Rectal smooth muscle tissue (tissue), 1 donor: Measurements from ENCODE around the gene ASCL2.
"Not testable (repeated sequence)": the region's sequence is repeated elsewhere in the genome, so short reads cannot be mapped to it uniquely, and the experiment has no call there.

Source experiments
- H3K27ac ChIP-seq: one replicate; pipeline ENCODE4 v1.7.0; 2013; ENCODE audit warnings: low read depth, low read length, inconsistent platforms
- H3K27me3 ChIP-seq: one replicate; pipeline ENCODE4 v1.7.0; 2013; ENCODE audit warnings: low read length; ENCODE audit not compliant: control insufficient read depth, insufficient read depth
- H3K36me3 ChIP-seq: one replicate; pipeline ENCODE4 v1.7.0; 2013; ENCODE audit warnings: low read length; ENCODE audit not compliant: control insufficient read depth, insufficient read depth
- H3K4me1 ChIP-seq: one replicate; pipeline ENCODE4 v1.7.0; 2013; ENCODE audit warnings: low read length; ENCODE audit not compliant: control insufficient read depth, insufficient read depth
- H3K4me3 ChIP-seq: one replicate; pipeline ENCODE4 v1.7.0; 2013; ENCODE audit warnings: low read length
- H3K9ac ChIP-seq: one replicate; pipeline ENCODE4 v1.7.0; 2013; ENCODE audit warnings: low read length

Gene ASCL2

GRCh38 chr11:2287091-2287490, 16.7 kb upstream of the ASCL2 start:
- H3K36me3 ChIP-seq = no peaks in the 10 kb centered on the region
- no peak overlapping the region for H3K4me3 ChIP-seq
- no peak overlapping the region for H3K9ac ChIP-seq
- H3K27ac ChIP-seq = no peak overlapping the region
- H3K4me1 ChIP-seq = no peaks in the 10 kb centered on the region
- H3K27me3 ChIP-seq = no peaks in the 10 kb centered on the region

GRCh38 chr11:2286350-2286749, 16.0 kb upstream of the ASCL2 start:
- not testable (repeated sequence) for H3K27me3 ChIP-seq, H3K27ac ChIP-seq, H3K36me3 ChIP-seq

GRCh38 chr11:2280208-2280607, 9.8 kb upstream of the ASCL2 start:
- Histone ChIP-seq H3K4me3 (no peak overlapping the region), H3K27ac (no peak overlapping the region), H3K36me3 (no peaks in the 10 kb centered on the region), H3K9ac (no peak overlapping the region), H3K4me1 (no peaks in the 10 kb centered on the region), H3K27me3 (no peaks in the 10 kb centered on the region)

More at GRCh38 chr11:2286350-2286749, 16.0 kb upstream of the ASCL2 start:
- not testable (repeated sequence) for H3K4me3 ChIP-seq, H3K9ac ChIP-seq, H3K4me1 ChIP-seq

- H3K4me3 ChIP-seq = no peak overlapping the region
- H3K4me1 ChIP-seq = no peaks in the 10 kb centered on the region
- H3K9ac ChIP-seq = no peak overlapping the region
- no peaks in the 10 kb centered on the region for H3K27me3 ChIP-seq
- no peak overlapping the region for H3K27ac ChIP-seq
- no peaks in the 10 kb centered on the region for H3K36me3 ChIP-seq
Observed at GRCh38 chr11:2277933-2278523, 7.6 kb upstream of the ASCL2 start.

GRCh38 chr11:2277008-2277346, 6.6 kb upstream of the ASCL2 start:
- Histone ChIP-seq H3K27ac (no peak overlapping the region), H3K36me3 (no peaks in the 10 kb centered on the region), H3K27me3 (no peaks in the 10 kb centered on the region), H3K9ac (no peak overlapping the region), H3K4me3 (no peak overlapping the region), H3K4me1 (no peaks in the 10 kb centered on the region)

- H3K4me1 ChIP-seq = no peaks in the 10 kb centered on the region
- no peak overlapping the region for H3K4me3 ChIP-seq
- H3K27ac ChIP-seq = no peak overlapping the region
- no peak overlapping the region for H3K9ac ChIP-seq
- H3K27me3 ChIP-seq = no peaks in the 10 kb centered on the region
- H3K36me3 ChIP-seq = no peaks in the 10 kb centered on the region
Observed at GRCh38 chr11:2276280-2277007, 6.1 kb upstream of the ASCL2 start.

GRCh38 chr11:2275334-2276279, 5.2 kb upstream of the ASCL2 start:
- H3K4me3 ChIP-seq = no peak overlapping the region
- H3K9ac ChIP-seq = no peak overlapping the region
- peaks cover under 1% of the 10 kb centered on the region for H3K27me3 ChIP-seq
- H3K4me1 ChIP-seq = no peaks in the 10 kb centered on the region
- H3K36me3 ChIP-seq = no peaks in the 10 kb centered on the region
- H3K27ac ChIP-seq = no peak overlapping the region

GRCh38 chr11:2273771-2274170, 3.4 kb upstream of the ASCL2 start:
- peaks cover 5% of the 10 kb centered on the region for H3K27me3 ChIP-seq
- no peak overlapping the region for H3K9ac ChIP-seq
- no peaks in the 10 kb centered on the region for H3K36me3 ChIP-seq
- no peaks in the 10 kb centered on the region for H3K4me1 ChIP-seq
- H3K4me3 ChIP-seq = no peak overlapping the region
- H3K27ac ChIP-seq = no peak overlapping the region

- Histone ChIP-seq H3K27me3 (peaks cover 5% of the 10 kb centered on the region), H3K4me1 (no peaks in the 10 kb centered on the region), H3K9ac (no peak overlapping the region), H3K27ac (no peak overlapping the region), H3K36me3 (no peaks in the 10 kb centered on the region), H3K4me3 (no peak overlapping the region)
Observed at GRCh38 chr11:2273311-2273710, 2.9 kb upstream of the ASCL2 start.

- H3K9ac ChIP-seq = no peak overlapping the region
Observed at GRCh38 chr11:2272946-2273280, 2.5 kb upstream of the ASCL2 start.

GRCh38 chr11:2272228-2272945, 2.0 kb upstream of the ASCL2 start:
- H3K27me3 ChIP-seq = peaks cover 10% of the 10 kb centered on the region
- H3K4me1 ChIP-seq = no peaks in the 10 kb centered on the region
- H3K36me3 ChIP-seq = no peaks in the 10 kb centered on the region
- H3K4me3 ChIP-seq = no peak overlapping the region
- H3K9ac ChIP-seq = no peak overlapping the region
- no peak overlapping the region for H3K27ac ChIP-seq

More at GRCh38 chr11:2272946-2273280, 2.5 kb upstream of the ASCL2 start:
- no peaks in the 10 kb centered on the region for H3K36me3 ChIP-seq
- peaks cover 8% of the 10 kb centered on the region for H3K27me3 ChIP-seq
- H3K27ac ChIP-seq = no peak overlapping the region
- H3K4me3 ChIP-seq = no peak overlapping the region
- no peaks in the 10 kb centered on the region for H3K4me1 ChIP-seq
